ENCODE measurements around the gene MYRF. TPM values are rescaled to one million over a fixed set of nuclear protein-coding genes. Genes with fewer than 3 reads are reported as not detected.

MYRF gene
- total RNA-seq, 1 experiment from 2014 or later = 3.1 TPM

- H3K4me1 ChIP-seq (replicated peaks) = peaks cover 4% of the 10 kb centered on the region
- no peak overlapping the region for H3K27ac ChIP-seq
- peaks cover 19% of the 10 kb centered on the region for H3K27me3 ChIP-seq (replicated peaks)
- no peaks in the 10 kb centered on the region for H3K9me3 ChIP-seq (replicated peaks)
- H3K4me3 ChIP-seq = no peak overlapping the region
- H3K36me3 ChIP-seq = no peaks in the 10 kb centered on the region
- no peak for DNase-seq (ENCODE audit: low read depth in 1 of 2, low spot score in 2 of 2)
Observed at GRCh38 chr11:61833926-61834277, 81.5 kb downstream of the MYRF start.

- Histone ChIP-seq H3K4me3 (no peak overlapping the region), H3K27ac (no peak overlapping the region), H3K9me3 (replicated peaks) (no peaks in the 10 kb centered on the region), H3K27me3 (replicated peaks) (peaks cover 13% of the 10 kb centered on the region), H3K36me3 (no peaks in the 10 kb centered on the region), H3K4me1 (replicated peaks) (no peaks in the 10 kb centered on the region)
- no peak for DNase-seq (ENCODE audit: low read depth in 1 of 2, low spot score in 2 of 2)
Observed at GRCh38 chr11:61834278-61835048, 82.0 kb downstream of the MYRF start.

- DNase-seq (ENCODE audit: low read depth in 1 of 2, low spot score in 2 of 2) = no peak
- Histone ChIP-seq H3K4me1 (replicated peaks) (no peaks in the 10 kb centered on the region), H3K27ac (no peak overlapping the region), H3K36me3 (no peaks in the 10 kb centered on the region), H3K9me3 (replicated peaks) (no peaks in the 10 kb centered on the region), H3K4me3 (no peak overlapping the region), H3K27me3 (replicated peaks) (no peaks in the 10 kb centered on the region)
Observed at GRCh38 chr11:61836193-61836592, 83.8 kb downstream of the MYRF start.

DNA sequence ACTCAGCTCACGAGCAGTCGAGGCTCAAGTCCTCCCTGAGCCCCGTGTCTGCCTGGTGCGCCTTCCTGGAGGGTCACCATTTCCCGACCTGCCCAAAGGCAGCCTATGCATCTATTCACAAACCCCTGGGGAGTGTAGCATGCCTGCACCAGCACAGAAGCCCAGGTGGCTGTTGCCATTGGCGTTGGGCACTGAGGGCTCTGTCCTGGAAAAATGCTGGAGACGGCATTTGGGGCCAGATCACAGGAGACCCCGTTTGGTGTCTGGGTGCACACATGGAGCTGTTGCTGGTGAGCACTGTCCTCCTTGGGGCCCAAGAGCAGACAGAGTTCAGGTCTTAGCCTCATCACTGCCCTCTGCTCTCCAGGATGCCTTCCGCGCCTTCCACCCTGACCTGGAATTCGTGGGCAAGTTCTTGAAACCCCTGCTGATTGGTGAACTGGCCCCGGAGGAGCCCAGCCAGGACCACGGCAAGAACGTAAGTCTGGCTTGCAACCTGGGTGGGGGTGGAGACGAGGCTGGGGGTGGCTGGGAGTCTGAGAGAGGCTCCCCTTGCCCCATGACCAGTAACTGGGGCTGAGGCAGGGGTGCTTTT is 85.1 kb downstream of the MYRF start:
- DNase-seq (ENCODE audit: low read depth in 1 of 2, low spot score in 2 of 2) = no peak
- no peak overlapping the region for H3K4me3 ChIP-seq
- H3K36me3 ChIP-seq = no peaks in the 10 kb centered on the region
- no peak overlapping the region for H3K27ac ChIP-seq
- no peaks in the 10 kb centered on the region for H3K9me3 ChIP-seq (replicated peaks)
- no peaks in the 10 kb centered on the region for H3K27me3 ChIP-seq (replicated peaks)
- H3K4me1 ChIP-seq (replicated peaks) = no peaks in the 10 kb centered on the region

Other genes starting within 250 kb of the MYRF start
- not detected in 2 replicates for gene LRRC10B, start 243.9 kb upstream of the MYRF start, total RNA-seq (2014; rRNA removed; shearing (Covaris generic))
- gene SYT7, start 171.6 kb upstream of the MYRF start, total RNA-seq (2014; rRNA removed; shearing (Covaris generic)) = not detected in 2 replicates
- gene DAGLA, start 72.2 kb upstream of the MYRF start, total RNA-seq (2014; rRNA removed; shearing (Covaris generic)) = 2.6 TPM in 2 replicates
- 70.2 and 74.5 TPM in 2 replicates for gene TMEM258, start 40.0 kb downstream of the MYRF start, total RNA-seq (2014; rRNA removed; shearing (Covaris generic))
- 181 and 185 TPM in 2 replicates for gene FEN1, start 40.3 kb downstream of the MYRF start, total RNA-seq (2014; rRNA removed; shearing (Covaris generic))
- gene FADS1, start 64.4 kb downstream of the MYRF start, total RNA-seq (2014; rRNA removed; shearing (Covaris generic)) = 46.7 and 61.5 TPM in 2 replicates
- gene FADS2, start 75.7 kb downstream of the MYRF start, total RNA-seq (2014; rRNA removed; shearing (Covaris generic)) = 2.8 and 8.5 TPM in 2 replicates
- 139 and 161 TPM in 2 replicates for gene FADS3, start 138.9 kb downstream of the MYRF start, total RNA-seq (2014; rRNA removed; shearing (Covaris generic))
- 1.8 and 3.0 TPM in 2 replicates for gene RAB3IL1, start 164.9 kb downstream of the MYRF start, total RNA-seq (2014; rRNA removed; shearing (Covaris generic))
- 0.74 TPM in 1 of 2 replicates, not detected in the other for gene BEST1, start 197.7 kb downstream of the MYRF start, total RNA-seq (2014; rRNA removed; shearing (Covaris generic))
- 603 and 707 TPM in 2 replicates for gene FTH1, start 215.0 kb downstream of the MYRF start, total RNA-seq (2014; rRNA removed; shearing (Covaris generic))